ENCODE measurements around the gene FAM131A. TPM values are rescaled to one million over a fixed set of nuclear protein-coding genes. Genes with fewer than 3 reads are reported as not detected.

Gene FAM131A
- total and polyA plus RNA-seq, 2 donors (not counting 1 experiment from before 2014, with no cell fraction given) = 11.7 to 13.4 TPM

- Histone ChIP-seq H3K9me3 (ENCODE audit: control extremely low read depth in 1 of 3, control insufficient read depth in 2 of 3, insufficient read depth in 1 of 3, low read length in 2 of 3) (no peaks in the 10 kb centered on the region), H3K27ac (ENCODE audit: low read length in 2 of 2) (peak overlapping the region; percentile 93), H4K20me1 (ENCODE audit: control insufficient read depth, insufficient read depth, low read length, poor library complexity, severe bottlenecking) (no peaks in the 10 kb centered on the region), H3K4me2 (replicated peaks; ENCODE audit: low read depth, low read length, poor library complexity, severe bottlenecking) (peak overlapping the region; percentile 82), H3K4me1 (ENCODE audit: control insufficient read depth in 2 of 2, insufficient read depth in 2 of 2, low read length in 2 of 2) (peaks cover 14 to 25% of the 10 kb centered on the region in 2 donors), H3K79me2 (ENCODE audit: control insufficient read depth, insufficient read depth, low read length) (peaks cover 19% of the 10 kb centered on the region), H3K27me3 (replicated peaks in 1 of 4; ENCODE audit: control extremely low read depth in 1 of 4, control insufficient read depth in 3 of 4, insufficient read depth in 4 of 4, low read length in 3 of 4) (peaks cover 0 to 3% (median 0%) of the 10 kb centered on the region in 4 experiments), H3K9ac (ENCODE audit: low read length) (peak overlapping the region; percentile 86), H3K4me3 (ENCODE audit: control extremely low read depth in 1 of 5, extremely low read depth in 1 of 5, insufficient read depth in 1 of 5, low read depth in 2 of 5, low read length in 4 of 5) (peak overlapping the region; percentile 51 to 83 (median 73)), H3K36me3 (replicated peaks in 1 of 2; ENCODE audit: control extremely low read depth in 1 of 2, control insufficient read depth in 1 of 2, extremely low read depth in 1 of 2, insufficient read depth in 2 of 2, low read length in 1 of 2) (peaks cover 1 to 40% of the 10 kb centered on the region in 2 experiments), H2AFZ (ENCODE audit: insufficient read depth, low read depth, low read length, poor library complexity, severe bottlenecking) (peak overlapping the region; percentile 85)
- CTCF ChIA-PET = no interaction called here
- DNase-seq = peak; percentile 92
- Mint-ChIP-seq H3K4me1 (peaks cover 30% of the 10 kb centered on the region), H3K27ac (peak overlapping the region; percentile 90), H3K27me3 (no peaks in the 10 kb centered on the region), H3K9me3 (ENCODE audit: insufficient read depth) (no peaks in the 10 kb centered on the region), H3K4me3 (peak overlapping the region; percentile 94)
- POLR2A ChIA-PET = interaction anchor here (0.6 kb wide), 1 partner anchor 26 kb away, joined by 5 read pairs; the partner anchor contains the start of genes CLCN2 and POLR2H
- intact Hi-C loops (cut with micrococcal nuclease) = loop anchor here (1.0 to 2.0 kb wide), 4 partner anchors 22 to 87 kb away; partner anchors contain the start of genes EEF1AKMT4, EIF4G1 and PSMD2
- TF ChIP-seq EZH2 (IDR thresholded peaks at IDR 0.05; ENCODE audit: borderline replicate concordance, insufficient read depth, low read depth, low read length, poor library complexity, severe bottlenecking) = no peak
- TF ChIP-seq CTCF (IDR thresholded peaks at IDR 0.05) = no peak
- WGBS (ENCODE audit: insufficient coverage) = 1% methylated on average over 77 of the region's 77 CpGs
- peak; percentile 80 for ATAC-seq (ENCODE audit: low read depth)
Observed at GRCh38 chr3:184335661-184336546, 1.5 kb upstream of the FAM131A start.
